Pancreas (tissue), 10 donors: ENCODE results near the gene ELMO2. TPM values are rescaled to one million over a fixed set of nuclear protein-coding genes. Genes with fewer than 3 reads are reported as not detected.

Source experiments
- ATAC-seq, 4 donors: fragments of 200-7000 bp; cut with Tn5 transposase; one replicate each; pipeline versions ENCODE4 v1.8.0 to v1.9.1; 2020; ENCODE audit warnings: mild to moderate bottlenecking in 4 of 4, moderate library complexity in 4 of 4
- DNase-seq, 6 donors: peaks; one replicate each; pipeline ENCODE4 v3.0.0-alpha.2; 2020
- FAIRE-seq: peaks from 2 replicates; lab custom pipeline; 2012; peaks lifted over from hg19 to GRCh38; lab: Jason Lieb, UNC
- H3K27ac ChIP-seq, 4 donors: fragments of 200-600 bp; sonication (generic); 1 replicate in 3 of 4; 2 replicates in 1 of 4; pipeline versions ENCODE4 v1.5.0 to v1.8.0; 2020
- H3K27me3 ChIP-seq, 4 donors: fragments of 200-600 bp; one replicate each; pipeline ENCODE4 v1.8.0; 2021
- H3K36me3 ChIP-seq, 3 donors: fragments of 200-600 bp; sonication (generic) in 1 of 3; one replicate each; pipeline versions ENCODE4 v1.5.0 to v1.8.0; 2020 to 2021
- H3K4me1 ChIP-seq, 3 donors: fragments of 200-600 bp; one replicate each; pipeline ENCODE4 v1.8.0; 2021
- H3K4me3 ChIP-seq, 4 donors: fragments of 200-600 bp; sonication (generic) in 2 of 4; one replicate each; pipeline versions ENCODE4 v1.5.0 to v1.8.0; 2020 to 2021
- H3K9me3 ChIP-seq, 4 donors: fragments of 200-600 bp; one replicate each; pipeline ENCODE4 v1.8.0; 2021
- CTCF ChIP-seq, 4 donors: fragments of 200-600 bp; sonication (generic) in 3 of 4; IDR thresholded peaks; one replicate each; pipeline versions ENCODE4 v1.5.0 to v1.8.0; 2021; ENCODE audit warnings: antibody characterized with exemption in 4 of 4
- WGBS, 2 donors: extraction: QIAGEN DNeasy Blood & Tissue Kit; methylation state at CpG; one replicate each; pipeline ENCODE4 v1.1.7; 2013; 5-methylcytosine and 5-hydroxymethylcytosine counted together
- intact Hi-C, 3 donors: fragments of 100-400 bp; cut with DNase I; formaldehyde crosslinking; loops; one replicate each; pipeline versions ENCODE4 v1.11.1 to v1.14.2; 2022
- polyA plus RNA-seq, 2 donors: library from polyadenylated mRNA; stranded (reverse); fragments of 200-250 nt; gene quantifications; one replicate each; pipeline ENCODE4 v1.2.3, GENCODE V29; 2013
- total RNA-seq, 6 donors: library from RNA; stranded (reverse); fragmentation: NEBNext Ultra II Directional in 4 of 6; extraction: Animal tissue kit (Norgen Biotek cat#: 25700) in 4 of 6; gene quantifications; one replicate each; pipeline versions ENCODE4 v1.2.1 to v1.2.4, GENCODE V29; 2021 to 2023
- donor health status: healthy with polysubstance abuse.
- donor health status: DM: no; HTN: no; CAD: no; lungs with moderate emphysema.
- donor health status: DM: no; HTN: no; CAD: no.
- donor health status: control.
- donor health status: control.
- donor health status: Bipolar disorder and iron deficiency.
- donor health status: DM: yes; HTN: yes; CAD: no.
- donor health status: DM: no; HTN: no; CAD: no.
- donor health status: DM: no; HTN: no; CAD: no.
- donor health status: DM: yes; HTN: yes; CAD: no.

ELMO2 gene
- total and polyA plus RNA-seq, 8 donors, result 16.7 to 32.6 (median 27.7) TPM

DNA sequence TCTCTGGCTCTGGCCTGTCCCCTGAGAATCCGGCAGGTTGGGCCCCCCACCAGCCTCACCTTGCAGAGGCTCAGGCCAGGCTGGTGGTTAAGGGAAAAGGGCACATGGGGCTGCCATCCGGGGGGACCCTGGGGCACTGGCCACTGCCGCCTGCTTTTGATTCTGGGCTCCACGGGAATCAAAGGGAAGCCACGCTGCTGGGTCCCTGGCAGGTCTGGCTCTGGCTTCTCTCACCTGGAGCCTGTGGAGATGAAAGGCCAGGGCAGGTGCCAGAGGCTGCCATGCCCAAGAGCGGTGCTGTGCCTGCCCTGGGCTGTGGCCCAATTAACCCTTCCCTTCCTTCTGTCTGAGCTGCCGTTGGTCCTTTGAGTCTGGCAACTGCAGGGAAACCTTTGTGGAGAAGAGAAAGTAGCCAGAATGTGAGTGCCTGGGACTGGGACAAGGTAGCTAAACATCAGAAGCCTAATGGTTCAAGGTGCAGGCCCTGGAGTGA is 88.7 kb downstream of the ELMO2 start:
- DNase-seq (no peak), ATAC-seq (peak; percentile 56 to 82 (median 75)), FAIRE-seq (no peak)
- Histone ChIP-seq H3K27ac (peak overlapping the region in 3 of 4 donors; percentile 51 to 69 (median 53)), H3K4me1 (peaks cover 0 to 7% (median 0%) of the 10 kb centered on the region in 3 donors), H3K9me3 (no peaks in the 10 kb centered on the region), H3K36me3 (no peaks in the 10 kb centered on the region), H3K4me3 (no peak overlapping the region), H3K27me3 (no peaks in the 10 kb centered on the region)
- 31 to 34% methylated on average over 7 of the region's 7 CpGs for WGBS, 2 donors
- no peak for TF ChIP-seq CTCF (IDR thresholded peaks at IDR 0.05)
- intact Hi-C loops, result no loop called here

- TF ChIP-seq CTCF (IDR thresholded peaks at IDR 0.05), result no peak
- FAIRE-seq, result no peak
- intact Hi-C loops, result no loop called here
- Histone ChIP-seq H3K36me3 (no peaks in the 10 kb centered on the region), H3K9me3 (no peaks in the 10 kb centered on the region), H3K4me1 (peaks cover 0 to 7% (median 0%) of the 10 kb centered on the region in 3 donors), H3K27me3 (no peaks in the 10 kb centered on the region), H3K4me3 (no peak overlapping the region), H3K27ac (peak overlapping the region in 3 of 4 donors; percentile 51 to 69 (median 53))
- peak in 1 of 6 donors; percentile 35 for DNase-seq
- peak; percentile 22 to 58 (median 44) for ATAC-seq
- 54% methylated on average over 24 of the region's 24 CpGs for WGBS, 2 donors
Observed at GRCh38 chr20:46316984-46317684, 89.3 kb downstream of the ELMO2 start.

Other genes starting within 250 kb of the ELMO2 start
- 1 to 10 TPM in 5 of 6 donors, under 1 TPM in 1; 0.97 to 5.3 (median 2.3) TPM for gene CDH22, start 98.1 kb downstream of the ELMO2 start, total RNA-seq
- 10 to 100 TPM in 1 of 2 donors, 1 to 10 TPM in 1; 3.7 to 11.9 TPM for gene CDH22, start 98.1 kb downstream of the ELMO2 start, polyA plus RNA-seq
- gene ZNF334, start 106.9 kb upstream of the ELMO2 start, total RNA-seq, result 1 to 10 TPM; 2.6 to 7.8 (median 3.9) TPM
- gene ZNF334, start 106.9 kb upstream of the ELMO2 start, polyA plus RNA-seq, result 10 to 100 TPM in 1 of 2 donors, 1 to 10 TPM in 1; 7.0 to 11.6 TPM
- not detected for gene OCSTAMP, start 144.0 kb upstream of the ELMO2 start, total RNA-seq
- gene OCSTAMP, start 144.0 kb upstream of the ELMO2 start, polyA plus RNA-seq, result not detected
- gene SLC13A3, start 244.8 kb upstream of the ELMO2 start, total RNA-seq, result 1 to 10 TPM; 2.7 to 7.8 (median 5.8) TPM
- 1 to 10 TPM in 1 of 2 donors, under 1 TPM in 1; 0.68 to 2.3 TPM for gene SLC13A3, start 244.8 kb upstream of the ELMO2 start, polyA plus RNA-seq